ENCODE results near the gene ADAMTS20. TPM values are rescaled to one million over a fixed set of nuclear protein-coding genes. Genes with fewer than 3 reads are reported as not detected.

Gene ADAMTS20
- total and polyA plus RNA-seq, 7 donors = not detected

DNA sequence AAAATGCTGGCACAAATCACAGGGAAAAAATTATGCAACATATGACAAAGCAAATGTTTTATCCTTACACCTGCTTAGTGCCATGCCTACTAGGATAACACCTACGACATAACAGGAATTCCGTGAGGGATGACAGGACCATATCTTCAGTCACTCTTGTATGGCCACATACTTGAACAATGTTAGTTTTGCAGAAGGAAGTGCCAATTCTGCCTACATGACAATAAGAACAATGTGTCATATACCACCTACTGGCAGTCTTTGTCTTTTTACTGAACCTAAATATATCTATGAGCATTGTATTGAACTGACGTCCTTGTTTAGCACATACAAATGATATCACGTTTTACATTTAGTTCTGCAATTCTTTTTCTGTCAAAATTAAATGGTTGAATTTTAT lies 234.0 kb downstream of the ADAMTS20 start:
- H3K4me1 ChIP-seq = peaks cover 0 to 9% (median 0%) of the 10 kb centered on the region in 4 donors
- H3K27ac ChIP-seq = no peak overlapping the region
- H3K9me3 ChIP-seq = no peaks in the 10 kb centered on the region
- no peaks in the 10 kb centered on the region for H3K36me3 ChIP-seq
- TF ChIP-seq POLR2AphosphoS5 (IDR thresholded peaks at IDR 0.05) (no peak), EP300 (IDR thresholded peaks at IDR 0.05) (no peak), POLR2A (IDR thresholded peaks at IDR 0.05) (no peak)
- TF ChIP-seq, protein P1, sequence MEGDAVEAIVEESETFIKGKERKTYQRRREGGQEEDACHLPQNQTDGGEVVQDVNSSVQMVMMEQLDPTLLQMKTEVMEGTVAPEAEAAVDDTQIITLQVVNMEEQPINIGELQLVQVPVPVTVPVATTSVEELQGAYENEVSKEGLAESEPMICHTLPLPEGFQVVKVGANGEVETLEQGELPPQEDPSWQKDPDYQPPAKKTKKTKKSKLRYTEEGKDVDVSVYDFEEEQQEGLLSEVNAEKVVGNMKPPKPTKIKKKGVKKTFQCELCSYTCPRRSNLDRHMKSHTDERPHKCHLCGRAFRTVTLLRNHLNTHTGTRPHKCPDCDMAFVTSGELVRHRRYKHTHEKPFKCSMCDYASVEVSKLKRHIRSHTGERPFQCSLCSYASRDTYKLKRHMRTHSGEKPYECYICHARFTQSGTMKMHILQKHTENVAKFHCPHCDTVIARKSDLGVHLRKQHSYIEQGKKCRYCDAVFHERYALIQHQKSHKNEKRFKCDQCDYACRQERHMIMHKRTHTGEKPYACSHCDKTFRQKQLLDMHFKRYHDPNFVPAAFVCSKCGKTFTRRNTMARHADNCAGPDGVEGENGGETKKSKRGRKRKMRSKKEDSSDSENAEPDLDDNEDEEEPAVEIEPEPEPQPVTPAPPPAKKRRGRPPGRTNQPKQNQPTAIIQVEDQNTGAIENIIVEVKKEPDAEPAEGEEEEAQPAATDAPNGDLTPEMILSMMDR (IDR thresholded peaks at IDR 0.05) = no peak
- intact Hi-C loops (cut with DNase I) = no loop called here
- DNase-seq = no peak
- WGBS, 2 donors = 61 to 83% methylated on average over 4 of the region's 4 CpGs
- no peaks in the 10 kb centered on the region for H3K27me3 ChIP-seq
- H3K4me3 ChIP-seq = no peak overlapping the region

DNA sequence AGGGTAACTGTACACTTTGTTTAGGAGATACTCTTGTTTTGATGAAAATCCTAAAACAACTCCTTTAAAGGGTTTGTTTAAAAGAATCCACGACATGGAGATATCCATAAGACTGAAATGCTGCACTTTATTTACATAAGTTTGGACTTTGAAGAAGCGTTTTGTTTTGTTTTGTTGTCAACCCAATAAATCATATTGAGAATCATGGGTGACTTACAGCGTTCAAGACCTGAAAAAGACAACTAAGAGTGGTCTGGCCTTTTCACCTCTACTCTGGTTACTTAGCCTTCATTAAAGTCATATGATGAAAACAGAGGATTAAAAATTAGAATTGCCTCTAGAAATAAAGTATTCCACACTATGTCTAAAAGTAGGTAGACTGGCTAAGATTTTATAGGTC lies 234.8 kb downstream of the ADAMTS20 start:
- H3K4me3 ChIP-seq = no peak overlapping the region
- intact Hi-C loops (cut with DNase I) = no loop called here
- TF ChIP-seq POLR2A (IDR thresholded peaks at IDR 0.05) (no peak), POLR2AphosphoS5 (IDR thresholded peaks at IDR 0.05) (no peak), EP300 (IDR thresholded peaks at IDR 0.05) (no peak)
- TF ChIP-seq, protein P1 (IDR thresholded peaks at IDR 0.05) = no peak
- H3K27me3 ChIP-seq = no peaks in the 10 kb centered on the region
- H3K27ac ChIP-seq = no peak overlapping the region
- no peaks in the 10 kb centered on the region for H3K9me3 ChIP-seq
- H3K4me1 ChIP-seq = peaks cover 0 to 9% (median 0%) of the 10 kb centered on the region in 4 donors
- no peaks in the 10 kb centered on the region for H3K36me3 ChIP-seq
- 28 to 49% methylated on average over 3 of the region's 3 CpGs for WGBS, 2 donors
- DNase-seq = no peak

- DNase-seq = no peak
- H3K9me3 ChIP-seq = no peaks in the 10 kb centered on the region
- WGBS, 2 donors = 60 to 71% methylated on average over 1 of the region's 1 CpG
- H3K27ac ChIP-seq = no peak overlapping the region
- no peak overlapping the region for H3K4me3 ChIP-seq
- intact Hi-C loops (cut with DNase I) = no loop called here
- TF ChIP-seq, protein P1 (IDR thresholded peaks at IDR 0.05) = no peak
- TF ChIP-seq POLR2A (IDR thresholded peaks at IDR 0.05) (no peak), EP300 (IDR thresholded peaks at IDR 0.05) (no peak)
- no peaks in the 10 kb centered on the region for H3K27me3 ChIP-seq
- peaks cover 0 to 9% (median 0%) of the 10 kb centered on the region in 4 donors for H3K4me1 ChIP-seq
- H3K36me3 ChIP-seq = no peaks in the 10 kb centered on the region
These were observed 235.5 kb downstream of the ADAMTS20 start for GRCh38 chr12:43316520-43316919.

DNA sequence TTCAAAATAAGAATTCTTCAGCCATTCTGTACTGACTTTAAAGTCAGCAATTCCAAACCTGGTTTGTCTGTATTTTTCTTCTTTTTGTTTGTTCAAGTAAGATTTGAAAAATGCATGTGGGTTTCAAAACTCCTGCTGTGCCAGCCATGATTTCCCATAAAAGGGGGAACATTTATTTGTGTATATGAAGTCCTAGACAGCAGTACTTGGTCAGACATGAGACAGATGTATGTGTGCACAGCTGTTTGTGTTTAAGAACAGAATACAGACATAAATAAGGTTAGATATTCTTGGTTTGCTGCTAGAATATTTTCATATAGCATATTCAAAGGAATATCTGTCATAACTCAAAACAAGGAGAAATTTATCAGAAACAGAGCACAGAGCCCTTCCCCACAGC lies 236.0 kb downstream of the ADAMTS20 start:
- Histone ChIP-seq H3K27me3 (no peaks in the 10 kb centered on the region), H3K4me3 (no peak overlapping the region), H3K36me3 (no peaks in the 10 kb centered on the region), H3K27ac (no peak overlapping the region), H3K9me3 (no peaks in the 10 kb centered on the region), H3K4me1 (peaks cover 0 to 9% (median 0%) of the 10 kb centered on the region in 4 donors)
- TF ChIP-seq POLR2AphosphoS5 (IDR thresholded peaks at IDR 0.05) = no peak
- no peak for TF ChIP-seq EP300 (IDR thresholded peaks at IDR 0.05)
- TF ChIP-seq, protein P1 (IDR thresholded peaks at IDR 0.05) = no peak
- TF ChIP-seq POLR2A (IDR thresholded peaks at IDR 0.05) = no peak
- no peak for DNase-seq
- intact Hi-C loops (cut with DNase I) = no loop called here

GRCh38 chr12:43312991-43313505 lies 239.0 kb downstream of the ADAMTS20 start:
- no peaks in the 10 kb centered on the region for H3K27me3 ChIP-seq
- H3K4me3 ChIP-seq = no peak overlapping the region
- H3K36me3 ChIP-seq = no peaks in the 10 kb centered on the region
- TF ChIP-seq POLR2A (IDR thresholded peaks at IDR 0.05) (no peak), POLR2AphosphoS5 (IDR thresholded peaks at IDR 0.05) (no peak), EP300 (IDR thresholded peaks at IDR 0.05) (no peak)
- TF ChIP-seq, protein P1 (IDR thresholded peaks at IDR 0.05) = no peak
- no peak for DNase-seq
- intact Hi-C loops (cut with DNase I) = no loop called here
- 76 to 79% methylated on average over 4 of the region's 4 CpGs for WGBS, 2 donors
- no peak overlapping the region for H3K27ac ChIP-seq
- H3K9me3 ChIP-seq = no peaks in the 10 kb centered on the region
- peaks cover 0 to 9% (median 0%) of the 10 kb centered on the region in 4 donors for H3K4me1 ChIP-seq
